WTC11 (cell line): ENCODE results near the gene AQP11. TPM values are rescaled to one million over a fixed set of nuclear protein-coding genes. Genes with fewer than 3 reads are reported as not detected.

ENCODE experiments used
- ATAC-seq: fragments of 200-7000 bp; cut with Tn5 transposase; 2 replicates; pipeline ENCODE4 v1.10.0; 2021; ENCODE audit warnings: mild to moderate bottlenecking, moderate library complexity
- CTCF ChIA-PET: fragments of 300-600 bp; sonication (Branson Sonifier 250); formaldehyde crosslinking; loops from one replicate; lab custom pipeline; 2021; ENCODE audit warnings: antibody characterized with exemption; lab: Charles Lee
- POLR2A ChIA-PET: fragments of 350-600 bp; sonication (Branson Sonifier 250); formaldehyde crosslinking; loops from one replicate; lab custom pipeline; 2021; ENCODE audit warnings: antibody characterized with exemption; lab: Charles Lee
- DNase-seq: peaks from one replicate; pipeline ENCODE4 v3.0.0; 2021; ENCODE audit warnings: low spot score
- H3K27ac Mint-ChIP-seq: 2 replicates; pipeline ENCODE4 v1.8.0; 2021; ENCODE audit warnings: mixed read lengths
- H3K27me3 Mint-ChIP-seq: 2 replicates; pipeline ENCODE4 v1.8.0; 2021; ENCODE audit warnings: low read depth, mild to moderate bottlenecking, moderate library complexity, mixed read lengths
- H3K36me3 Mint-ChIP-seq: 2 replicates; pipeline ENCODE4 v1.8.0; 2021; ENCODE audit warnings: mixed read lengths
- H3K4me1 Mint-ChIP-seq: 2 replicates; pipeline ENCODE4 v1.8.0; 2022; ENCODE audit warnings: mixed read lengths
- H3K4me3 Mint-ChIP-seq: 2 replicates; pipeline ENCODE4 v1.8.0; 2021; ENCODE audit warnings: mild to moderate bottlenecking, moderate library complexity, mixed read lengths
- H3K9me3 Mint-ChIP-seq: 2 replicates; pipeline ENCODE4 v1.8.0; 2021; ENCODE audit warnings: mixed read lengths
- CBFB ChIP-seq: sonication (generic); formaldehyde crosslinking; IDR thresholded peaks from 2 replicates; pipeline ENCODE4 v1.8.1; 2022; ENCODE audit warnings: mild to moderate bottlenecking, low read depth, missing genetic modification reagents
- E2F4 ChIP-seq: sonication (generic); formaldehyde crosslinking; IDR thresholded peaks from 2 replicates; pipeline ENCODE4 v1.8.1; 2022; ENCODE audit warnings: low read depth, mild to moderate bottlenecking, moderate library complexity, missing genetic modification reagents, borderline replicate concordance
- ELF4 ChIP-seq: sonication (generic); formaldehyde crosslinking; IDR thresholded peaks from 2 replicates; pipeline ENCODE4 v1.8.1; 2022; ENCODE audit warnings: low read depth, mild to moderate bottlenecking, moderate library complexity, missing genetic modification reagents
- ESRRA ChIP-seq: sonication (generic); formaldehyde crosslinking; IDR thresholded peaks from 2 replicates; pipeline ENCODE4 v1.8.1; 2022; ENCODE audit warnings: mild to moderate bottlenecking, missing genetic modification reagents, borderline replicate concordance
- GRHL2 ChIP-seq: fragments of 250-450 bp; sonication (Bioruptor Pico); IDR thresholded peaks from 2 replicates; pipeline ENCODE4 v1.8.0; 2022; ENCODE audit warnings: mild to moderate bottlenecking, moderate library complexity; ENCODE audit not compliant: insufficient replicate concordance, severe bottlenecking
- RORB ChIP-seq: fragments of 250-450 bp; sonication (Bioruptor Pico); IDR thresholded peaks from 2 replicates; pipeline ENCODE4 v1.9.0; 2021; ENCODE audit warnings: mild to moderate bottlenecking
- SP1 ChIP-seq: sonication (generic); formaldehyde crosslinking; conservative IDR thresholded peaks from 2 replicates; pipeline ENCODE4 v1.8.1; 2022; ENCODE audit warnings: missing genetic modification reagents
- ZMAT4 ChIP-seq: fragments of 250-450 bp; sonication (Bioruptor Pico); IDR thresholded peaks from 2 replicates; pipeline ENCODE4 v1.9.0; 2021; ENCODE audit warnings: mild to moderate bottlenecking
- ZNF396 ChIP-seq: fragments of 250-450 bp; sonication (Bioruptor Pico); IDR thresholded peaks from 2 replicates; pipeline ENCODE4 v1.8.0; 2021; ENCODE audit warnings: mild to moderate bottlenecking, moderate library complexity, borderline replicate concordance
- ZNF416 ChIP-seq: fragments of 250-450 bp; sonication (Bioruptor Pico); IDR thresholded peaks from 2 replicates; pipeline ENCODE4 v1.9.0; 2021; ENCODE audit warnings: mild to moderate bottlenecking, inconsistent platforms
- total RNA-seq: library from RNA; stranded (reverse); gene quantifications from 3 replicates; pipeline ENCODE4 v1.2.3, GENCODE V29; 2021
- TF ChIP-seq, protein P1 (sequence below): sonication (generic); formaldehyde crosslinking; IDR thresholded peaks from 2 replicates; pipeline ENCODE4 v1.8.0; 2022; ENCODE audit warnings: mild to moderate bottlenecking, missing genetic modification reagents
- TF ChIP-seq, protein P2 (sequence below): sonication (generic); formaldehyde crosslinking; IDR thresholded peaks from 2 replicates; pipeline ENCODE4 v1.8.0; 2023; ENCODE audit warnings: mild to moderate bottlenecking, missing genetic modification reagents
- TF ChIP-seq, protein P3 (sequence below): fragments of 200-600 bp; IDR thresholded peaks from 2 replicates; pipeline ENCODE4 v1.8.0; 2022; ENCODE audit warnings: antibody characterized with exemption
- TF ChIP-seq, protein P4 (sequence below): sonication (generic); formaldehyde crosslinking; IDR thresholded peaks from 2 replicates; pipeline ENCODE4 v1.8.1; 2022; ENCODE audit warnings: missing genetic modification reagents, borderline replicate concordance
- TF ChIP-seq, protein P5 (sequence below): sonication (generic); formaldehyde crosslinking; IDR thresholded peaks from 2 replicates; pipeline ENCODE4 v1.8.1; 2023; ENCODE audit warnings: mild to moderate bottlenecking, missing genetic modification reagents

AQP11 gene
- total RNA-seq, 1 experiment from 2014 or later: 1.2 TPM

DNA sequence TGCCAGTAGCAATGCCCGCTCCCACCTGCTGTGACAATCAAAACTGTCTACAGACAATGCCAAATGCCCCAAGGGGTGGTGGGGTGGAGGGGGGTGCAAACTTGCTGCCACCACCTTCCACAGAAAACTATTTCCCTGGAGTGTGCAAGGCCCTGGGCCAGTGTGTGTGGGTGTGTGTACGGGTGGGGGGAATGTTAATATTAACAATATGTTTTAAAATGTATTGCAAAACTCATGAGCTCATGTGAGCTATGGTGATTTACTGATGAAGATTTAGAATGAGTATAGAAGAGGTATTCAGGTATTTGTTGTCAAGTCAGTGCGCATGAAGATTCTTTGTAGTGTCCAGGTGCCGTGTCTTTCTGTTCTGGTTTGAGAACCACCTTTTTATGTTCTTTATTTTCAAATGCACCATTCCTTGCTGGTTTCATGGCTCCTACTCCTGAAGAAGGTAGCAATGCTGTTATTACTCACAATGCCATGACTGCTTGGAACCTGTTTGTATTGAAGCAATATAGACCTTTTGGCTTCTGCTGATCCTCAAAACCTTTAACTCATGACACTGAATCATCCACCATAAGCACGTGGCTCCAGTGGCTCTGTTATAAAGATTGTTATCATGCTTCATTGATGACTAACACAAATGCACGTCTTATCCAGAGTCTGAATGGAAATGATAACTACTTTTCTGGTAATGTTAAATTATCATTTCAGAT lies 29.9 kb upstream of the AQP11 start (continued):
- TF ChIP-seq, protein P1, sequence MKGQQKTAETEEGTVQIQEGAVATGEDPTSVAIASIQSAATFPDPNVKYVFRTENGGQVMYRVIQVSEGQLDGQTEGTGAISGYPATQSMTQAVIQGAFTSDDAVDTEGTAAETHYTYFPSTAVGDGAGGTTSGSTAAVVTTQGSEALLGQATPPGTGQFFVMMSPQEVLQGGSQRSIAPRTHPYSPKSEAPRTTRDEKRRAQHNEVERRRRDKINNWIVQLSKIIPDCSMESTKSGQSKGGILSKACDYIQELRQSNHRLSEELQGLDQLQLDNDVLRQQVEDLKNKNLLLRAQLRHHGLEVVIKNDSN (CRISPR knock-in tag): no peak
- TF ChIP-seq, all 79 proteins: peak for 0

- ATAC-seq: no peak
- H3K27me3 Mint-ChIP-seq: no peaks in the 10 kb centered on the region; the same call in none of the 2 replicates
- ChIA-PET POLR2A (no interaction called here), CTCF (interaction anchor here (0.7 to 1.5 kb wide), 2 partner anchors 12 to 365 kb away, joined by 3 to 4 read pairs; no protein-coding TSS in a partner anchor)
- no peaks in the 10 kb centered on the region for H3K36me3 Mint-ChIP-seq
- no peak for DNase-seq
- H3K4me3 Mint-ChIP-seq: no peak overlapping the region
- peak overlapping the region; percentile 8; the same call in 1 of the 2 replicates for H3K27ac Mint-ChIP-seq
- H3K9me3 Mint-ChIP-seq: peaks cover 12% of the 10 kb centered on the region; the same call in 1 of the 2 replicates
- H3K4me1 Mint-ChIP-seq: no peaks in the 10 kb centered on the region
- TF ChIP-seq ZNF416 (CRISPR knock-in tag) (no peak), ELF4 (CRISPR knock-in tag) (no peak), CBFB (CRISPR knock-in tag) (no peak), ZMAT4 (CRISPR knock-in tag) (no peak), E2F4 (CRISPR knock-in tag) (no peak), ZNF396 (CRISPR knock-in tag) (no peak), RORB (no peak), GRHL2 (no peak)
- TF ChIP-seq, protein P2, sequence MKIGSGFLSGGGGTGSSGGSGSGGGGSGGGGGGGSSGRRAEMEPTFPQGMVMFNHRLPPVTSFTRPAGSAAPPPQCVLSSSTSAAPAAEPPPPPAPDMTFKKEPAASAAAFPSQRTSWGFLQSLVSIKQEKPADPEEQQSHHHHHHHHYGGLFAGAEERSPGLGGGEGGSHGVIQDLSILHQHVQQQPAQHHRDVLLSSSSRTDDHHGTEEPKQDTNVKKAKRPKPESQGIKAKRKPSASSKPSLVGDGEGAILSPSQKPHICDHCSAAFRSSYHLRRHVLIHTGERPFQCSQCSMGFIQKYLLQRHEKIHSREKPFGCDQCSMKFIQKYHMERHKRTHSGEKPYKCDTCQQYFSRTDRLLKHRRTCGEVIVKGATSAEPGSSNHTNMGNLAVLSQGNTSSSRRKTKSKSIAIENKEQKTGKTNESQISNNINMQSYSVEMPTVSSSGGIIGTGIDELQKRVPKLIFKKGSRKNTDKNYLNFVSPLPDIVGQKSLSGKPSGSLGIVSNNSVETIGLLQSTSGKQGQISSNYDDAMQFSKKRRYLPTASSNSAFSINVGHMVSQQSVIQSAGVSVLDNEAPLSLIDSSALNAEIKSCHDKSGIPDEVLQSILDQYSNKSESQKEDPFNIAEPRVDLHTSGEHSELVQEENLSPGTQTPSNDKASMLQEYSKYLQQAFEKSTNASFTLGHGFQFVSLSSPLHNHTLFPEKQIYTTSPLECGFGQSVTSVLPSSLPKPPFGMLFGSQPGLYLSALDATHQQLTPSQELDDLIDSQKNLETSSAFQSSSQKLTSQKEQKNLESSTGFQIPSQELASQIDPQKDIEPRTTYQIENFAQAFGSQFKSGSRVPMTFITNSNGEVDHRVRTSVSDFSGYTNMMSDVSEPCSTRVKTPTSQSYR (CRISPR knock-in tag): no peak
- TF ChIP-seq, protein P3, sequence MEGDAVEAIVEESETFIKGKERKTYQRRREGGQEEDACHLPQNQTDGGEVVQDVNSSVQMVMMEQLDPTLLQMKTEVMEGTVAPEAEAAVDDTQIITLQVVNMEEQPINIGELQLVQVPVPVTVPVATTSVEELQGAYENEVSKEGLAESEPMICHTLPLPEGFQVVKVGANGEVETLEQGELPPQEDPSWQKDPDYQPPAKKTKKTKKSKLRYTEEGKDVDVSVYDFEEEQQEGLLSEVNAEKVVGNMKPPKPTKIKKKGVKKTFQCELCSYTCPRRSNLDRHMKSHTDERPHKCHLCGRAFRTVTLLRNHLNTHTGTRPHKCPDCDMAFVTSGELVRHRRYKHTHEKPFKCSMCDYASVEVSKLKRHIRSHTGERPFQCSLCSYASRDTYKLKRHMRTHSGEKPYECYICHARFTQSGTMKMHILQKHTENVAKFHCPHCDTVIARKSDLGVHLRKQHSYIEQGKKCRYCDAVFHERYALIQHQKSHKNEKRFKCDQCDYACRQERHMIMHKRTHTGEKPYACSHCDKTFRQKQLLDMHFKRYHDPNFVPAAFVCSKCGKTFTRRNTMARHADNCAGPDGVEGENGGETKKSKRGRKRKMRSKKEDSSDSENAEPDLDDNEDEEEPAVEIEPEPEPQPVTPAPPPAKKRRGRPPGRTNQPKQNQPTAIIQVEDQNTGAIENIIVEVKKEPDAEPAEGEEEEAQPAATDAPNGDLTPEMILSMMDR: no peak
These were observed 29.1 kb upstream of the AQP11 start for GRCh38 chr11:77560605-77561004.

DNA sequence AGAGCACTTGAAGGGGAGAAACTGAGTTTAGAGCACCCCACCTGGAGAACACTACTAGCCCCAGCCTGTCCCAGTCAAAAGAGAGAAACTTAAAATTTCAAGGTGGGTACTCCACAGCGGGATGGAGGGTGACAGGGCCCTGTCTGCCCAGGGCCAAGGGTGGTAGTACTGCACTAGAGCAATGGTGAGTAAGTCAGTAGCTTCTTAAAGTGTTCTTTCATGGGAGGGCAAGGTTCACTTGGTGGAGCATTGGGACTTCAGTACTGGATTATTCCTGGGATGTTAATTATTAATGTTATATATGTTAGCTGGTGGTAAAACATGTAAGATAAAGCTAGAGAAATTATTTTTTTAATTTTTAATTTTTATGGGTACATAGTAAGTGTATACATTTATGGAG lies 28.5 kb upstream of the AQP11 start:
- DNase-seq (no peak), ATAC-seq (no peak)
- H3K4me1 Mint-ChIP-seq: no peaks in the 10 kb centered on the region
- POLR2A ChIA-PET: no interaction called here
- TF ChIP-seq, protein P4, sequence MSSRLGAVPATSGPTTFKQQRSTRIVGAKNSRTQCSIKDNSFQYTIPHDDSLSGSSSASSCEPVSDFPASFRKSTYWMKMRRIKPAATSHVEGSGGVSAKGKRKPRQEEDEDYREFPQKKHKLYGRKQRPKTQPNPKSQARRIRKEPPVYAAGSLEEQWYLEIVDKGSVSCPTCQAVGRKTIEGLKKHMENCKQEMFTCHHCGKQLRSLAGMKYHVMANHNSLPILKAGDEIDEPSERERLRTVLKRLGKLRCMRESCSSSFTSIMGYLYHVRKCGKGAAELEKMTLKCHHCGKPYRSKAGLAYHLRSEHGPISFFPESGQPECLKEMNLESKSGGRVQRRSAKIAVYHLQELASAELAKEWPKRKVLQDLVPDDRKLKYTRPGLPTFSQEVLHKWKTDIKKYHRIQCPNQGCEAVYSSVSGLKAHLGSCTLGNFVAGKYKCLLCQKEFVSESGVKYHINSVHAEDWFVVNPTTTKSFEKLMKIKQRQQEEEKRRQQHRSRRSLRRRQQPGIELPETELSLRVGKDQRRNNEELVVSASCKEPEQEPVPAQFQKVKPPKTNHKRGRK (CRISPR knock-in tag): no peak
- TF ChIP-seq SP1 (CRISPR knock-in tag) (no peak), ESRRA (CRISPR knock-in tag) (no peak)
- TF ChIP-seq, protein P5, sequence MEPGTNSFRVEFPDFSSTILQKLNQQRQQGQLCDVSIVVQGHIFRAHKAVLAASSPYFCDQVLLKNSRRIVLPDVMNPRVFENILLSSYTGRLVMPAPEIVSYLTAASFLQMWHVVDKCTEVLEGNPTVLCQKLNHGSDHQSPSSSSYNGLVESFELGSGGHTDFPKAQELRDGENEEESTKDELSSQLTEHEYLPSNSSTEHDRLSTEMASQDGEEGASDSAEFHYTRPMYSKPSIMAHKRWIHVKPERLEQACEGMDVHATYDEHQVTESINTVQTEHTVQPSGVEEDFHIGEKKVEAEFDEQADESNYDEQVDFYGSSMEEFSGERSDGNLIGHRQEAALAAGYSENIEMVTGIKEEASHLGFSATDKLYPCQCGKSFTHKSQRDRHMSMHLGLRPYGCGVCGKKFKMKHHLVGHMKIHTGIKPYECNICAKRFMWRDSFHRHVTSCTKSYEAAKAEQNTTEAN (CRISPR knock-in tag): no peak
- H3K4me3 Mint-ChIP-seq: no peak overlapping the region
- H3K9me3 Mint-ChIP-seq: peaks cover 12% of the 10 kb centered on the region; the same call in 1 of the 2 replicates
- no peaks in the 10 kb centered on the region; the same call in none of the 2 replicates for H3K27me3 Mint-ChIP-seq
- H3K36me3 Mint-ChIP-seq: no peaks in the 10 kb centered on the region
- CTCF ChIA-PET: interaction anchor here (1.5 kb wide), 1 partner anchor 13 kb away, joined by 4 read pairs; no protein-coding TSS in a partner anchor
- no peak overlapping the region for H3K27ac Mint-ChIP-seq
